ENCODE data around the gene MYT1.
"Not testable (repeated sequence)": the region's sequence is repeated elsewhere in the genome, so short reads cannot be mapped to it uniquely, and the experiment has no call there.

Gene MYT1

GRCh38 chr20:64186071-64186598 lies 21.9 kb downstream of the MYT1 start:
- FAIRE-seq (no peak), DNase-seq (ENCODE audit: insufficient read length, low spot score) (no peak)
- TF ChIP-seq POLR2A (IDR thresholded peaks at IDR 0.05; ENCODE audit: low read depth, low read length) (no peak), SPI1 (IDR thresholded peaks at IDR 0.05; ENCODE audit: low read depth, low read length) (no peak), POU2F2 (IDR thresholded peaks at IDR 0.05; ENCODE audit: low read depth, low read length) (no peak), TAF1 (IDR thresholded peaks at IDR 0.05; ENCODE audit: low read depth, low read length) (no peak), POLR2AphosphoS5 (IDR thresholded peaks at IDR 0.05; ENCODE audit: low read depth, low read length) (no peak), PAX5 (IDR thresholded peaks at IDR 0.05; ENCODE audit: insufficient read depth, low read length, severe bottlenecking) (no peak)

- FAIRE-seq; DNase-seq (ENCODE audit: insufficient read length, low spot score): not testable (repeated sequence)
Measured at GRCh38 chr20:64187213-64187612, 23.0 kb downstream of the MYT1 start.

- FAIRE-seq (no peak), DNase-seq (ENCODE audit: insufficient read length, low spot score) (no peak)
- TF ChIP-seq POLR2A (IDR thresholded peaks at IDR 0.05; ENCODE audit: low read depth, low read length) (no peak), POLR2AphosphoS5 (IDR thresholded peaks at IDR 0.05; ENCODE audit: low read depth, low read length) (no peak), POU2F2 (IDR thresholded peaks at IDR 0.05; ENCODE audit: low read depth, low read length) (no peak), PAX5 (IDR thresholded peaks at IDR 0.05; ENCODE audit: insufficient read depth, low read length, severe bottlenecking) (no peak), SPI1 (IDR thresholded peaks at IDR 0.05; ENCODE audit: low read depth, low read length) (no peak), TAF1 (IDR thresholded peaks at IDR 0.05; ENCODE audit: low read depth, low read length) (no peak)
Measured at GRCh38 chr20:64188091-64188490, 23.8 kb downstream of the MYT1 start.

GRCh38 chr20:64188682-64189529 lies 24.7 kb downstream of the MYT1 start:
- FAIRE-seq (no peak), DNase-seq (ENCODE audit: insufficient read length, low spot score) (no peak)
- no peak for TF ChIP-seq PAX5 (IDR thresholded peaks at IDR 0.05; ENCODE audit: insufficient read depth, low read length, severe bottlenecking)
- no peak for TF ChIP-seq SPI1 (IDR thresholded peaks at IDR 0.05; ENCODE audit: low read depth, low read length)
- TF ChIP-seq POLR2AphosphoS5 (IDR thresholded peaks at IDR 0.05; ENCODE audit: low read depth, low read length), result no peak
- TF ChIP-seq POLR2A (IDR thresholded peaks at IDR 0.05; ENCODE audit: low read depth, low read length), result no peak
- TF ChIP-seq POU2F2 (IDR thresholded peaks at IDR 0.05; ENCODE audit: low read depth, low read length), result no peak
- no peak for TF ChIP-seq TAF1 (IDR thresholded peaks at IDR 0.05; ENCODE audit: low read depth, low read length)

GRCh38 chr20:64189530-64189966 lies 25.3 kb downstream of the MYT1 start:
- no peak for DNase-seq (ENCODE audit: insufficient read length, low spot score)
- FAIRE-seq, result no peak
- no peak for TF ChIP-seq POLR2A (IDR thresholded peaks at IDR 0.05; ENCODE audit: low read depth, low read length)
- TF ChIP-seq PAX5 (IDR thresholded peaks at IDR 0.05; ENCODE audit: insufficient read depth, low read length, severe bottlenecking), result no peak
- TF ChIP-seq POU2F2 (IDR thresholded peaks at IDR 0.05; ENCODE audit: low read depth, low read length), result no peak
- TF ChIP-seq SPI1 (IDR thresholded peaks at IDR 0.05; ENCODE audit: low read depth, low read length), result no peak
- TF ChIP-seq POLR2AphosphoS5 (IDR thresholded peaks at IDR 0.05; ENCODE audit: low read depth, low read length), result no peak
- TF ChIP-seq TAF1 (IDR thresholded peaks at IDR 0.05; ENCODE audit: low read depth, low read length), result no peak

GRCh38 chr20:64189986-64190385 lies 25.7 kb downstream of the MYT1 start:
- no peak for TF ChIP-seq PAX5 (IDR thresholded peaks at IDR 0.05; ENCODE audit: insufficient read depth, low read length, severe bottlenecking)
- no peak for TF ChIP-seq SPI1 (IDR thresholded peaks at IDR 0.05; ENCODE audit: low read depth, low read length)
- no peak for TF ChIP-seq POLR2AphosphoS5 (IDR thresholded peaks at IDR 0.05; ENCODE audit: low read depth, low read length)
- no peak for TF ChIP-seq POLR2A (IDR thresholded peaks at IDR 0.05; ENCODE audit: low read depth, low read length)
- TF ChIP-seq POU2F2 (IDR thresholded peaks at IDR 0.05; ENCODE audit: low read depth, low read length), result no peak
- no peak for TF ChIP-seq TAF1 (IDR thresholded peaks at IDR 0.05; ENCODE audit: low read depth, low read length)
- DNase-seq (ENCODE audit: insufficient read length, low spot score), result no peak
- FAIRE-seq, result no peak

GRCh38 chr20:64191002-64191401 lies 26.8 kb downstream of the MYT1 start:
- TF ChIP-seq POLR2AphosphoS5 (IDR thresholded peaks at IDR 0.05; ENCODE audit: low read depth, low read length) (no peak), POU2F2 (IDR thresholded peaks at IDR 0.05; ENCODE audit: low read depth, low read length) (no peak), POLR2A (IDR thresholded peaks at IDR 0.05; ENCODE audit: low read depth, low read length) (no peak), TAF1 (IDR thresholded peaks at IDR 0.05; ENCODE audit: low read depth, low read length) (no peak), PAX5 (IDR thresholded peaks at IDR 0.05; ENCODE audit: insufficient read depth, low read length, severe bottlenecking) (no peak)
- FAIRE-seq (no peak), DNase-seq (ENCODE audit: insufficient read length, low spot score) (no peak)

- DNase-seq (ENCODE audit: insufficient read length, low spot score) (no peak), FAIRE-seq (no peak)
- TF ChIP-seq TAF1 (IDR thresholded peaks at IDR 0.05; ENCODE audit: low read depth, low read length) (no peak), PAX5 (IDR thresholded peaks at IDR 0.05; ENCODE audit: insufficient read depth, low read length, severe bottlenecking) (no peak), SPI1 (IDR thresholded peaks at IDR 0.05; ENCODE audit: low read depth, low read length) (no peak), POLR2A (IDR thresholded peaks at IDR 0.05; ENCODE audit: low read depth, low read length) (no peak), POLR2AphosphoS5 (IDR thresholded peaks at IDR 0.05; ENCODE audit: low read depth, low read length) (no peak), POU2F2 (IDR thresholded peaks at IDR 0.05; ENCODE audit: low read depth, low read length) (no peak)
Measured at GRCh38 chr20:64192406-64192805, 28.2 kb downstream of the MYT1 start.

GRCh38 chr20:64193058-64193457 lies 28.8 kb downstream of the MYT1 start:
- no peak for FAIRE-seq
- TF ChIP-seq POLR2A (IDR thresholded peaks at IDR 0.05; ENCODE audit: low read depth, low read length), result no peak
- TF ChIP-seq SPI1 (IDR thresholded peaks at IDR 0.05; ENCODE audit: low read depth, low read length), result no peak
- no peak for TF ChIP-seq POU2F2 (IDR thresholded peaks at IDR 0.05; ENCODE audit: low read depth, low read length)
- TF ChIP-seq TAF1 (IDR thresholded peaks at IDR 0.05; ENCODE audit: low read depth, low read length), result no peak
- TF ChIP-seq POLR2AphosphoS5 (IDR thresholded peaks at IDR 0.05; ENCODE audit: low read depth, low read length), result no peak
- TF ChIP-seq PAX5 (IDR thresholded peaks at IDR 0.05; ENCODE audit: insufficient read depth, low read length, severe bottlenecking), result no peak

More at GRCh38 chr20:64193058-64193457, 28.8 kb downstream of the MYT1 start:
- no peak for DNase-seq (ENCODE audit: insufficient read length, low spot score)
